ENCODE results near the gene HTR3C.

DNA sequence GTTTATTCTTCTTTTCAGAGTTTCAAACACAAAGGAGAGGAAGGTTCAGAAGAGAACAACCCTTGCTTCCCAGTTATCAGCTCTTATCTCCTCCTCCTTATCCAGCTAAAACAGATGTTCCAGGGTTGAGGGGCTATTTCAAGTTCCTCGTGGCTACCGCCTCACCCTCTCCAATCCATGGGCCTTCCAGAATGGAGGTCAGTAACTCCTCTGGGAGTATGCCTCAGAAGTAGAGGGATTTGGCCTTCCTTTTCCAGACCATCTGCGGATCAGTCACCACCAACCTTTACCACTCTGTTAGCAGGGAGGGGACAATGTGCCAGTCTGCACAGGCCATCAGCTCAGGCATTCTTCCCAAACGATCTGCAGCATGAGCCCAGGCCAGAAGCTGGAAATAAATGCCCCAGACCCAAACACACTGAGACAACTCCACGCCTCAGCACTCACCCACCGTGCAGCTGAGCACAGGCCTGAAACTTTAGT lies 14.8 kb downstream of the HTR3C start:
- TF ChIP-seq, protein P1, sequence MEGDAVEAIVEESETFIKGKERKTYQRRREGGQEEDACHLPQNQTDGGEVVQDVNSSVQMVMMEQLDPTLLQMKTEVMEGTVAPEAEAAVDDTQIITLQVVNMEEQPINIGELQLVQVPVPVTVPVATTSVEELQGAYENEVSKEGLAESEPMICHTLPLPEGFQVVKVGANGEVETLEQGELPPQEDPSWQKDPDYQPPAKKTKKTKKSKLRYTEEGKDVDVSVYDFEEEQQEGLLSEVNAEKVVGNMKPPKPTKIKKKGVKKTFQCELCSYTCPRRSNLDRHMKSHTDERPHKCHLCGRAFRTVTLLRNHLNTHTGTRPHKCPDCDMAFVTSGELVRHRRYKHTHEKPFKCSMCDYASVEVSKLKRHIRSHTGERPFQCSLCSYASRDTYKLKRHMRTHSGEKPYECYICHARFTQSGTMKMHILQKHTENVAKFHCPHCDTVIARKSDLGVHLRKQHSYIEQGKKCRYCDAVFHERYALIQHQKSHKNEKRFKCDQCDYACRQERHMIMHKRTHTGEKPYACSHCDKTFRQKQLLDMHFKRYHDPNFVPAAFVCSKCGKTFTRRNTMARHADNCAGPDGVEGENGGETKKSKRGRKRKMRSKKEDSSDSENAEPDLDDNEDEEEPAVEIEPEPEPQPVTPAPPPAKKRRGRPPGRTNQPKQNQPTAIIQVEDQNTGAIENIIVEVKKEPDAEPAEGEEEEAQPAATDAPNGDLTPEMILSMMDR (IDR thresholded peaks at IDR 0.05), result no peak
- TF ChIP-seq ZFX (IDR thresholded peaks at IDR 0.05; ENCODE audit: borderline replicate concordance), result no peak

Measured in 22Rv1 (cell line).